A549 (cell line): Measurements from ENCODE around the gene NPW. TPM values are rescaled to one million over a fixed set of nuclear protein-coding genes. Genes with fewer than 3 reads are reported as not detected.
"Not testable (repeated sequence)": the region's sequence is repeated elsewhere in the genome, so short reads cannot be mapped to it uniquely, and the experiment has no call there.

Source experiments
- ATAC-seq, 2 experiments: fragments of 200-7000 bp in 1 of 2; fragments of >200 bp in 1 of 2; cut with Nextera tagmentation in 1 of 2; cut with Tn5 transposase in 1 of 2; 3 replicates each; pipeline versions ENCODE4 v1.8.0 to v1.9.1; 2018 to 2020; ENCODE audit warnings: mild to moderate bottlenecking in 1 of 2, moderate library complexity in 1 of 2
- CTCF ChIA-PET: fragments of 300-600 bp; sonication (Branson Sonifier 250); formaldehyde crosslinking; extraction: SDS; loops from one replicate; lab custom pipeline; 2021; ENCODE audit warnings: antibody characterized with exemption, inconsistent platforms; lab: Yijun Ruan, JAX
- POLR2A ChIA-PET: fragments of 350-600 bp; formaldehyde crosslinking; extraction: SDS; loops from one replicate; lab custom pipeline; 2021; ENCODE audit warnings: antibody characterized with exemption, inconsistent platforms; lab: Yijun Ruan, JAX
- DNase-seq, 2 experiments: peaks; one replicate each; pipeline versions ENCODE4 v3.0.0 to v3.0.0-alpha.2; 2011 to 2016; ENCODE audit warnings: low read depth in 1 of 2, low spot score in 1 of 2
- FAIRE-seq: peaks from 2 replicates; lab custom pipeline; 2011; peaks lifted over from hg19 to GRCh38; lab: Jason Lieb, UNC
- H3K27ac ChIP-seq, 2 experiments: fragments of >200 bp; sonication (Bioruptor Twin); formaldehyde crosslinking; 3 replicates each; pipeline ENCODE4 v1.5.1; 2016 to 2017
- H3K4me1 ChIP-seq: fragments of >200 bp; sonication (Bioruptor Twin); formaldehyde crosslinking; 3 replicates; pipeline ENCODE4 v1.6.1; 2016
- H3K4me2 ChIP-seq: fragments of >200 bp; sonication (Bioruptor Twin); formaldehyde crosslinking; 3 replicates; pipeline ENCODE4 v1.6.1; 2016
- H3K4me3 ChIP-seq: fragments of >200 bp; sonication (Bioruptor Twin); formaldehyde crosslinking; 3 replicates; pipeline ENCODE4 v1.5.1; 2016
- H3K9me3 ChIP-seq: fragments of >200 bp; sonication (Bioruptor Twin); formaldehyde crosslinking; 3 replicates; pipeline ENCODE4 v1.6.1; 2016
- CEBPB ChIP-seq, 2 experiments: fragments of >200 bp in 1 of 2; sonication (Bioruptor Twin) in 1 of 2; formaldehyde crosslinking in 1 of 2; IDR thresholded peaks; 2 replicates each; pipeline ENCODE4 v1.6.1; 2012 to 2016
- CHD2 ChIP-seq: fragments of 150-350 bp; IDR thresholded peaks from 2 replicates; pipeline ENCODE4 v1.6.1; 2014; ENCODE audit warnings: low read length; ENCODE audit not compliant: partially characterized antibody
- CHD4 ChIP-seq: fragments of 200-600 bp; sonication (generic); IDR thresholded peaks from 2 replicates; pipeline ENCODE4 v1.6.1; 2016; ENCODE audit warnings: antibody characterized with exemption, mild to moderate bottlenecking, borderline replicate concordance
- E2F6 ChIP-seq: IDR thresholded peaks from 2 replicates; pipeline ENCODE4 v1.6.1; 2012; ENCODE audit warnings: low read depth, borderline replicate concordance
- EHF ChIP-seq: fragments of 250-450 bp; sonication (Bioruptor Pico); IDR thresholded peaks from 2 replicates; pipeline ENCODE4 v1.5.0; 2020; ENCODE audit warnings: mild to moderate bottlenecking
- ESRRA ChIP-seq: fragments of 150-350 bp; IDR thresholded peaks from 2 replicates; pipeline ENCODE4 v1.6.1; 2014; ENCODE audit warnings: mild to moderate bottlenecking, low read length, borderline replicate concordance
- FOSB ChIP-seq: fragments of 250-450 bp; sonication (Bioruptor Pico); IDR thresholded peaks from 2 replicates; pipeline ENCODE4 v1.5.0; 2020; ENCODE audit warnings: mild to moderate bottlenecking, moderate library complexity
- FOSL2 ChIP-seq, 2 experiments: fragments of 450-650 bp in 1 of 2; fragments of >200 bp in 1 of 2; sonication (Bioruptor Twin) in 1 of 2; formaldehyde crosslinking; IDR thresholded peaks; 2 replicates each; pipeline versions ENCODE4 v1.5.0 to v1.6.1; 2016 to 2020; ENCODE audit warnings: mild to moderate bottlenecking in 1 of 2, moderate library complexity in 1 of 2
- FOXS1 ChIP-seq: fragments of 250-450 bp; sonication (Bioruptor Pico); IDR thresholded peaks from 2 replicates; pipeline ENCODE4 v1.5.0; 2020; ENCODE audit warnings: mild to moderate bottlenecking, moderate library complexity
- HDAC2 ChIP-seq: fragments of 200-600 bp; sonication (generic); IDR thresholded peaks from 2 replicates; pipeline ENCODE4 v1.6.1; 2016
- HEYL ChIP-seq: fragments of 250-450 bp; sonication (Bioruptor Pico); IDR thresholded peaks from 2 replicates; pipeline ENCODE4 v1.8.0; 2021; ENCODE audit warnings: mild to moderate bottlenecking, moderate library complexity
- HOXA7 ChIP-seq: fragments of 250-450 bp; sonication (Bioruptor Pico); IDR thresholded peaks from 2 replicates; pipeline ENCODE4 v1.5.0; 2020; ENCODE audit warnings: mild to moderate bottlenecking, moderate library complexity
- JUNB ChIP-seq: fragments of >200 bp; sonication (Bioruptor Twin); formaldehyde crosslinking; IDR thresholded peaks from 2 replicates; pipeline ENCODE4 v1.6.1; 2016
- KDM5A ChIP-seq: fragments of 200-600 bp; sonication (generic); IDR thresholded peaks from 2 replicates; pipeline ENCODE4 v1.6.1; 2016; ENCODE audit warnings: antibody characterized with exemption, mild to moderate bottlenecking
- MAFK ChIP-seq: fragments of 450-650 bp; IDR thresholded peaks from 2 replicates; pipeline ENCODE4 v1.6.1; 2014; ENCODE audit not compliant: partially characterized antibody
- MYC ChIP-seq: IDR thresholded peaks from 2 replicates; pipeline ENCODE4 v1.6.1; 2012; ENCODE audit warnings: mild to moderate bottlenecking, inconsistent platforms, low read length, improper control_type of control experiment, borderline replicate concordance
- NFE2L2 ChIP-seq: fragments of 150-350 bp; conservative IDR thresholded peaks from 2 replicates; pipeline ENCODE4 v1.6.1; 2014; ENCODE audit warnings: low read length
- NR3C1 ChIP-seq: fragments of >200 bp; sonication (Bioruptor Twin); formaldehyde crosslinking; IDR thresholded peaks from 3 replicates; pipeline ENCODE4 v1.6.1; 2017
- POLR2A ChIP-seq: IDR thresholded peaks from 2 replicates; pipeline ENCODE4 v1.6.1; 2012; ENCODE audit warnings: mild to moderate bottlenecking, low read length
- RAD21 ChIP-seq, 2 experiments: fragments of >200 bp in 1 of 2; sonication (Bioruptor Twin) in 1 of 2; formaldehyde crosslinking in 1 of 2; IDR thresholded peaks in 1 of 2; conservative IDR thresholded peaks in 1 of 2; 2 replicates in 1 of 2; 3 replicates in 1 of 2; pipeline ENCODE4 v1.6.1; 2012 to 2018; ENCODE audit warnings: inconsistent platforms in 1 of 2
- RARB ChIP-seq: fragments of 250-450 bp; sonication (Bioruptor Pico); IDR thresholded peaks from 2 replicates; pipeline ENCODE4 v1.8.0; 2021; ENCODE audit warnings: mild to moderate bottlenecking, moderate library complexity
- RCOR1 ChIP-seq: fragments of 150-350 bp; IDR thresholded peaks from 2 replicates; pipeline ENCODE4 v1.6.1; 2014; ENCODE audit warnings: antibody characterized with exemption, low read length, low read depth
- ZSCAN20 ChIP-seq: fragments of 250-450 bp; sonication (Bioruptor Pico); IDR thresholded peaks from 2 replicates; pipeline ENCODE4 v1.8.0; 2022; ENCODE audit warnings: mild to moderate bottlenecking, moderate library complexity
- WGBS: methylation state at CpG from one replicate; pipeline ENCODE4 v1.1.6; 2017; ENCODE audit errors: missing lambda C conversion rate; 5-methylcytosine and 5-hydroxymethylcytosine counted together
- polyA plus RNA-seq, 4 experiments: library from polyadenylated mRNA; depleted of rRNA in 3 of 4; stranded (reverse); fragments of >200 nt; fragmentation: RNase III in 1 of 4; extraction: RNeasy Plus Mini Kit Qiagen cat#74134 plus additional on column Dnase treatment in 1 of 4; gene quantifications; 2 replicates in 3 of 4; 3 replicates in 1 of 4; pipeline ENCODE4 v1.2.3, GENCODE V29; 2011 to 2017
- TF ChIP-seq, protein P1 (sequence below): fragments of >200 bp; sonication (Bioruptor Twin); formaldehyde crosslinking; IDR thresholded peaks from 3 replicates; pipeline ENCODE4 v1.6.1; 2016
- TF ChIP-seq, protein P2 (sequence below): fragments of 450-650 bp; IDR thresholded peaks from 2 replicates; pipeline ENCODE4 v1.6.1; 2014; ENCODE audit warnings: antibody characterized with exemption

Gene NPW
- polyA plus RNA-seq, 2 of the 4 experiments (the other 2 are of a cell fraction): 0.26 to 1.0 TPM

DNA sequence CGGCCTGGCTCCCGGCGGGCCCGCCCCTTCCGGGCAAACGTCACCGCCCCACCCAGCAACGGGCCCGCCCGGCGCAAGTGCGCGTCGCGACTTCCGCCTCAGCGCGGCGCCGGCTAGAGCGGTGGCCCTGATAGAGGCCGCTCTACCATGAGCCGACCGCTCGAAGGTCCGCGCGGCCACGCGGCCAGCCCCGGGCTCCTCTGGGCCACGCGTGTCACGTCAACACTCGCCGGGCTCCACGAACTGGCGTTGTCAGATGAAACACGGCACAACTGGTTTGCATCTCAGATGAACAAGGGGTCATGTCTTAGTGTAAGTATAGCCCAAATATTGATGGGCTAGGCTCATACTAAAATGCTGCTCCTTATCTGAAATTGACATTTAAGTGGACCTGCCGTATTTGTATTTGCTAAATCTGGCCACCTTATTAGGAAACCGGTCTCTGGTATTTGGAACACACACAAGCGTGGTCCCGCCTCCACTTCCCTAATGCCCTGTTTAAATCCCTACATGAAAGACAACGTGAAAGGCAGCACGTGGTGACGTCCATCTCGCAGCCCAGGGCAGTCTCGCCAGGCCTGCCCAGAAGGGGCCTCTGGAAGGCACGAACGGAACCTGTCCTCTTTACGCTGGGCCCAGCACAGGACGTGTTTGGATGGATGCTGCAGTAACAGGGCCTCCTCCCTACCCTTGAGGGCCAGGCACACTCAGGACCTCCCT lies 9.6 kb upstream of the NPW start, which contains the start of gene ZNF598 (continued):
- TF ChIP-seq, protein P1, sequence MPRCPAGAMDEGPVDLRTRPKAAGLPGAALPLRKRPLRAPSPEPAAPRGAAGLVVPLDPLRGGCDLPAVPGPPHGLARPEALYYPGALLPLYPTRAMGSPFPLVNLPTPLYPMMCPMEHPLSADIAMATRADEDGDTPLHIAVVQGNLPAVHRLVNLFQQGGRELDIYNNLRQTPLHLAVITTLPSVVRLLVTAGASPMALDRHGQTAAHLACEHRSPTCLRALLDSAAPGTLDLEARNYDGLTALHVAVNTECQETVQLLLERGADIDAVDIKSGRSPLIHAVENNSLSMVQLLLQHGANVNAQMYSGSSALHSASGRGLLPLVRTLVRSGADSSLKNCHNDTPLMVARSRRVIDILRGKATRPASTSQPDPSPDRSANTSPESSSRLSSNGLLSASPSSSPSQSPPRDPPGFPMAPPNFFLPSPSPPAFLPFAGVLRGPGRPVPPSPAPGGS: peak; percentile 75
- TF ChIP-seq NR3C1 (no peak), FOSL2 (IDR thresholded peaks at IDR 0.05) (no peak), FOSL2 (CRISPR knock-in tag; IDR thresholded peaks at IDR 0.05) (0 out of 2 replicates have a peak, but pooled peaks have one; percentile 19), FOSB (CRISPR knock-in tag) (no peak; the same call in 1 of the 2 replicates), ZSCAN20 (CRISPR knock-in tag) (0 out of 2 replicates have a peak, but pooled peaks have one; percentile 25), MYC (peak; percentile 91), HDAC2 (no peak), E2F6 (peak; percentile 66; the same call in 1 of the 2 replicates), MAFK (no peak), JUNB (no peak), NFE2L2 (no peak), POLR2A (peak; percentile 81), EHF (CRISPR knock-in tag) (peak; percentile 48; the same call in 1 of the 2 replicates), RAD21 (conservative IDR thresholded peaks at IDR 0.05 in 1 of 2, IDR thresholded peaks at IDR 0.05 in 1 of 2) (no peak), RARB (CRISPR knock-in tag) (0 out of 2 replicates have a peak, but pooled peaks have one; percentile 42), CHD2 (no peak), HOXA7 (CRISPR knock-in tag) (peak; percentile 39; the same call in 1 of the 2 replicates), RCOR1 (no peak), FOXS1 (no peak)
- TF ChIP-seq, protein P2, sequence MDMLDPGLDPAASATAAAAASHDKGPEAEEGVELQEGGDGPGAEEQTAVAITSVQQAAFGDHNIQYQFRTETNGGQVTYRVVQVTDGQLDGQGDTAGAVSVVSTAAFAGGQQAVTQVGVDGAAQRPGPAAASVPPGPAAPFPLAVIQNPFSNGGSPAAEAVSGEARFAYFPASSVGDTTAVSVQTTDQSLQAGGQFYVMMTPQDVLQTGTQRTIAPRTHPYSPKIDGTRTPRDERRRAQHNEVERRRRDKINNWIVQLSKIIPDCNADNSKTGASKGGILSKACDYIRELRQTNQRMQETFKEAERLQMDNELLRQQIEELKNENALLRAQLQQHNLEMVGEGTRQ: peak; percentile 60

DNA sequence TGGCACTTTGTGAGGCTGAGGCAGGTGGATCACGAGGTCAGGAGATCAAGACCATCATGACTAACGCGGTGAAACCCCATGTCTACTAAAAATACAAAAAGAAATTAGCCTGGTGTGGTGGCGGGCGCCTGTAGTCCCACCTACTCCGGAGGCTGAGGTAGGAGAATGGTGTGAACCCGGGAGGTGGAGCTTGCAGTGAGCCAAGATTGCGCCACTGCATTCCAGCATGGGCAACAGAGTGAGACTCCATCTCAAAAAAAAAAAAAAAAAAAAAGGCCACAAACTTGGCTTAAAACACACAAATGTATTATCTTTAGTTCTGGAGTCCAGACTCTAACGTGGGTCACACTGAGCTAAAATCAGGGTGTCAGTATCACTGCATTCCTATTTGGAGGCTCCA lies 7.9 kb upstream of the NPW start:
- TF ChIP-seq CEBPB (IDR thresholded peaks at IDR 0.05): peak in 1 of 2 experiments; percentile 66; a peak in 2 of 4 replicates
- FAIRE-seq, H3K4me3 ChIP-seq, ATAC-seq, H3K4me2 ChIP-seq, DNase-seq, H3K9me3 ChIP-seq: not testable (repeated sequence)
- POLR2A ChIA-PET: interaction anchor here (1.0 kb wide), 1 partner anchor 143 kb away, joined by 11 read pairs; the partner anchor contains the start of gene TRAF7
- Histone ChIP-seq H3K4me1 (peaks cover 52% of the 10 kb centered on the region), H3K27ac (peak overlapping the region in 1 of 2 experiments; percentile 55; a peak in 2 of 6 replicates)
- CTCF ChIA-PET: interaction anchor here (0.6 to 5.4 kb wide), 4 partner anchors 8 to 132 kb away, joined by 4 to 41 read pairs (median 28); no protein-coding TSS in a partner anchor
- 81% methylated on average over 9 of the region's 9 CpGs for WGBS

DNA sequence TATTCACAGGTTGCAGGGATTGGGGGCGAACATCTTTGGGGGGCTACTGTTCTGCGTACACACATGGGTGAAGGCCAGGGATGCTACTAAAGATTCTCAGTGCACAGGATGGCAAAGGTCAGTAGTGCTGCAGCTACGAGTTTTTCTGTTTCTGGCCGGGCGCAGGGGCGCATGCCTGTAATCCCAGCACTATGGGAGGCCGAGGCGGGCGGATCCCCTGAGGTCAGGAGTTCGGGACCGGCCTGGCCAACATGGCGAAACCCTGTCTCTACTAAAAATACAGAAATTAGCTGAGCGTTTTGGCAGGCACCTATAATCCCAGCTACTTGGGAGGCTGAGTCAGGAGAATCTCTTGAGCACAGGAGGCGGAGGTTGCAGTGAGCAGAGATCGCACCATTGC lies 6.1 kb upstream of the NPW start:
- POLR2A ChIA-PET: interaction anchor here (1.2 kb wide), 1 partner anchor 49 kb away, joined by 3 read pairs; the partner anchor contains the start of gene RPS2
- Histone ChIP-seq H3K27ac (peak overlapping the region in 1 of 2 experiments; percentile 93; a peak in 3 of 6 replicates), H3K9me3 (no peaks in the 10 kb centered on the region), H3K4me3 (no peak overlapping the region), H3K4me1 (peaks cover 35% of the 10 kb centered on the region)
- ATAC-seq: no peak
- 85% methylated on average over 15 of the region's 15 CpGs for WGBS
- FAIRE-seq: no peak
- no peak for DNase-seq
- TF ChIP-seq FOSL2 (IDR thresholded peaks at IDR 0.05): no peak
- no peak for TF ChIP-seq FOSL2 (CRISPR knock-in tag; IDR thresholded peaks at IDR 0.05)
- no peak for TF ChIP-seq ESRRA
- no peak for TF ChIP-seq FOXS1
- no peak for TF ChIP-seq CHD4
- no peak for TF ChIP-seq RCOR1
- no peak for TF ChIP-seq JUNB
- no peak for TF ChIP-seq E2F6
- TF ChIP-seq KDM5A: no peak
- no peak for TF ChIP-seq POLR2A
- no peak for TF ChIP-seq HEYL (CRISPR knock-in tag)
- TF ChIP-seq, all 56 proteins: peak for 0
- no peak overlapping the region for H3K4me2 ChIP-seq
- CTCF ChIA-PET: interaction anchor here (1.1 to 5.4 kb wide), 7 partner anchors 9 to 139 kb away, joined by 3 to 41 read pairs (median 5); no protein-coding TSS in a partner anchor
